CD8-positive, alpha-beta memory T cell (primary cell): ENCODE results near the gene MT2A. TPM values are rescaled to one million over a fixed set of nuclear protein-coding genes. Genes with fewer than 3 reads are reported as not detected.

Source experiments
- CTCF ChIA-PET: fragments of 350-600 bp; sonication (Branson Sonifier 250); formaldehyde crosslinking; loops from one replicate; lab custom pipeline; 2021; ENCODE audit warnings: antibody characterized with exemption; lab: Charles Lee
- POLR2A ChIA-PET: fragments of 350-600 bp; sonication (Branson Sonifier 250); formaldehyde crosslinking; loops from one replicate; lab custom pipeline; 2021; ENCODE audit warnings: antibody characterized with exemption; lab: Charles Lee
- DNase-seq, 5 donors: peaks; one replicate each; pipeline versions ENCODE4 v3.0.0 to v3.0.0-alpha.2; 2020 to 2022; ENCODE audit warnings: mixed read lengths in 1 of 5
- H3K27ac ChIP-seq: one replicate; pipeline ENCODE4 v1.7.0; 2013; ENCODE audit warnings: low read depth, mild to moderate bottlenecking, low read length, moderate library complexity
- H3K27me3 ChIP-seq: 2 replicates; pipeline ENCODE4 v1.7.0; 2013; ENCODE audit warnings: low read length, mild to moderate bottlenecking; ENCODE audit not compliant: insufficient read depth, poor library complexity, severe bottlenecking
- H3K36me3 ChIP-seq: 2 replicates; pipeline ENCODE4 v1.7.0; 2013; ENCODE audit warnings: mild to moderate bottlenecking, low read length, moderate library complexity; ENCODE audit not compliant: insufficient read depth
- H3K4me1 ChIP-seq: 2 replicates; pipeline ENCODE4 v1.7.0; 2013; ENCODE audit warnings: mild to moderate bottlenecking, low read length, moderate library complexity; ENCODE audit not compliant: insufficient read depth
- H3K4me3 ChIP-seq: 2 replicates; pipeline ENCODE4 v1.7.0; 2013; ENCODE audit warnings: mild to moderate bottlenecking, low read length
- H3K9me3 ChIP-seq: 2 replicates; pipeline ENCODE4 v1.7.0; 2013; ENCODE audit warnings: mild to moderate bottlenecking, low read length
- H3K27ac Mint-ChIP-seq, 8 donors: one replicate each; pipeline ENCODE4 v1.8.0; 2020 to 2021; ENCODE audit warnings: mixed read lengths in 8 of 8, mild to moderate bottlenecking in 6 of 8, inconsistent platforms in 3 of 8, moderate library complexity in 3 of 8
- H3K27me3 Mint-ChIP-seq, 2 donors: one replicate each; pipeline ENCODE4 v1.8.0; 2020 to 2021; ENCODE audit warnings: mixed read lengths in 2 of 2, mild to moderate bottlenecking in 1 of 2, moderate library complexity in 1 of 2
- H3K36me3 Mint-ChIP-seq, 3 donors: one replicate each; pipeline ENCODE4 v1.8.0; 2020 to 2021; ENCODE audit warnings: mixed read lengths in 3 of 3, inconsistent platforms in 1 of 3, mild to moderate bottlenecking in 1 of 3
- H3K4me1 Mint-ChIP-seq, 3 donors: one replicate each; pipeline ENCODE4 v1.8.0; 2020 to 2021; ENCODE audit warnings: mixed read lengths in 3 of 3, inconsistent platforms in 1 of 3, mild to moderate bottlenecking in 1 of 3
- H3K4me3 Mint-ChIP-seq, 7 donors: one replicate each; pipeline ENCODE4 v1.8.0; 2020 to 2021; ENCODE audit warnings: mixed read lengths in 7 of 7, mild to moderate bottlenecking in 6 of 7, moderate library complexity in 4 of 7, inconsistent platforms in 2 of 7
- H3K9me3 Mint-ChIP-seq, 5 donors: one replicate each; pipeline ENCODE4 v1.8.0; 2020 to 2022; ENCODE audit warnings: mixed read lengths in 5 of 5, mild to moderate bottlenecking in 3 of 5, moderate library complexity in 2 of 5, inconsistent platforms in 1 of 5
- polyA plus RNA-seq: library from polyadenylated mRNA; unstranded; fragments of 300-500 nt; fragmentation: Illumina TruSeq; gene quantifications from one replicate; pipeline ENCODE4 v1.2.3, GENCODE V29; 2021
- total RNA-seq, 2 experiments: library from RNA; stranded (reverse); gene quantifications; one replicate each; pipeline ENCODE4 v1.2.3, GENCODE V29; 2021

The MT2A gene
- total and polyA plus RNA-seq, 3 experiments from 2014 or later: 285 to 435 (median 349) TPM

- no peak overlapping the region for H3K27ac ChIP-seq
- no peaks in the 10 kb centered on the region for H3K27me3 ChIP-seq
- DNase-seq: no peak
- peaks cover 4% of the 10 kb centered on the region for H3K4me1 ChIP-seq
- Mint-ChIP-seq H3K27ac (no peak overlapping the region), H3K27me3 (peaks cover 6 to 37% of the 10 kb centered on the region in 2 donors), H3K9me3 (no peaks in the 10 kb centered on the region), H3K36me3 (peaks cover 0 to 6% (median 0%) of the 10 kb centered on the region in 3 donors), H3K4me3 (peak overlapping the region in 1 of 7 donors; percentile 32), H3K4me1 (peaks cover 4 to 12% (median 11%) of the 10 kb centered on the region in 3 donors)
- H3K4me3 ChIP-seq: no peak overlapping the region
- ChIA-PET POLR2A (no interaction called here), CTCF (interaction anchor here (1.0 to 2.4 kb wide), 3 partner anchors 8 to 10 kb away, joined by 3 to 8 read pairs (median 4); no protein-coding TSS in a partner anchor)
- H3K36me3 ChIP-seq: no peaks in the 10 kb centered on the region
- no peaks in the 10 kb centered on the region for H3K9me3 ChIP-seq
These were observed 44.8 kb downstream of the MT2A start for GRCh38 chr16:56653218-56653617.

- Histone ChIP-seq H3K4me1 (peaks cover 21% of the 10 kb centered on the region), H3K27me3 (no peaks in the 10 kb centered on the region), H3K36me3 (no peaks in the 10 kb centered on the region), H3K9me3 (no peaks in the 10 kb centered on the region), H3K27ac (peak within 1 kb of the TSS; percentile 51), H3K4me3 (peak within 1 kb of the TSS; percentile 80)
- H3K27me3 Mint-ChIP-seq: peaks cover 1 to 10% of the 10 kb centered on the region in 2 donors
- ChIA-PET POLR2A (interaction anchor here (0.6 to 1.5 kb wide), 4 partner anchors 14 to 25 kb away, joined by 3 to 14 read pairs (median 6); no protein-coding TSS in a partner anchor), CTCF (no interaction called here)
- no peaks in the 10 kb centered on the region for H3K9me3 Mint-ChIP-seq
- H3K4me3 Mint-ChIP-seq: peak within 1 kb of the TSS; percentile 92 to 98 (median 95)
- H3K36me3 Mint-ChIP-seq: peaks cover 0 to 11% (median 0%) of the 10 kb centered on the region in 3 donors
- peaks cover 24 to 48% (median 43%) of the 10 kb centered on the region in 3 donors for H3K4me1 Mint-ChIP-seq
- peak; percentile 55 to 84 (median 68) for DNase-seq
- peak within 1 kb of the TSS; percentile 51 to 99 (median 94) for H3K27ac Mint-ChIP-seq
These were observed 49.4 kb downstream of the MT2A start, which contains the start of gene MT1F for GRCh38 chr16:56657555-56658326. TSS of gene MT1F (plus strand) at chr16:56657959. CDS start at chr16:56658059, 100 bp downstream.

DNA sequence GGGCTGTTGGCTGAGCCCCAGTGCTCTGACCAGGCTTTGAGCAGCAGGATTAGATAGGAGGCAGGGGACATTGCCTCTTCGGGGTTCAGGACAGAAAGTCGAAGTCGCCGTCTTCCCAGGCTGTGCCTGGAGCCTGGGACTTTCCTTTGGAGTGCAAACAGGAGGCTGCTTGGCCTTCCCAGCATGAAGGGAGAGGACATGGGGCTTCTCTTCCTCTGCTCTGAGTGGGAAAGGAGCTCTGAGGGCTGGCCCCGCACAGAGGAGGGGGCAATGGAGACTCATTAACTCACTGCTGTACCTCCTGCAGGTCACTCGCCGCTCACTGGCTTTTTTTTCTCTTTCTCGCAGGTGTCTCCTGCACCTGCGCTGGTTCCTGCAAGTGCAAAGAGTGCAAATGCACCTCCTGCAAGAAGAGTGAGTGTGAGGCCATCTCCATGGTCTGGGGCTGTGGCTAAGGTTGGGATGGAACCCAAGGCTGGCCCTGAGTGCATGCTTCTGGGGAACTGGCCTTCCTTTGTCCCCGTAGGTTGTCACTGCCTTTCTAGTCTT is 50.0 kb downstream of the MT2A start:
- no peak for DNase-seq
- POLR2A ChIA-PET: interaction anchor here (1.5 kb wide), 1 partner anchor 25 kb away, joined by 7 read pairs; no protein-coding TSS in a partner anchor
- H3K4me3 ChIP-seq: peak overlapping the region; percentile 80
- H3K27me3 ChIP-seq: no peaks in the 10 kb centered on the region
- H3K36me3 ChIP-seq: no peaks in the 10 kb centered on the region
- Mint-ChIP-seq H3K27ac (peak overlapping the region; percentile 51 to 99 (median 94)), H3K9me3 (no peaks in the 10 kb centered on the region), H3K4me3 (peak overlapping the region; percentile 92 to 98 (median 95)), H3K4me1 (peaks cover 27 to 51% (median 47%) of the 10 kb centered on the region in 3 donors), H3K36me3 (peaks cover 0 to 12% (median 0%) of the 10 kb centered on the region in 3 donors), H3K27me3 (peaks cover 1 to 3% of the 10 kb centered on the region in 2 donors)
- H3K9me3 ChIP-seq: no peaks in the 10 kb centered on the region
- peaks cover 23% of the 10 kb centered on the region for H3K4me1 ChIP-seq
- CTCF ChIA-PET: no interaction called here
- H3K27ac ChIP-seq: peak overlapping the region; percentile 11

Other genes with a start within 250 kb of the MT2A start
- 10 to 100 TPM; 64.3 to 70.1 TPM for gene AMFR, start 183.0 kb upstream of the MT2A start, total RNA-seq
- gene AMFR, start 183.0 kb upstream of the MT2A start, polyA plus RNA-seq: 39.8 TPM
- 100 to 1,000 TPM; 334 to 359 TPM for gene NUDT21, start 157.3 kb upstream of the MT2A start, total RNA-seq
- gene NUDT21, start 157.3 kb upstream of the MT2A start, polyA plus RNA-seq: 77.2 TPM
- 10 to 100 TPM; 87.9 to 91.9 TPM for gene OGFOD1, start 157.0 kb upstream of the MT2A start, total RNA-seq
- gene OGFOD1, start 157.0 kb upstream of the MT2A start, polyA plus RNA-seq: 114 TPM
- gene BBS2, start 88.6 kb upstream of the MT2A start, total RNA-seq: 10 to 100 TPM; 16.2 to 19.1 TPM
- 37.7 TPM for gene BBS2, start 88.6 kb upstream of the MT2A start, polyA plus RNA-seq
- gene MT4, start 43.5 kb upstream of the MT2A start, total RNA-seq: not detected
- gene MT4, start 43.5 kb upstream of the MT2A start, polyA plus RNA-seq: not detected
- gene MT3, start 19.1 kb upstream of the MT2A start, total RNA-seq: under 1 TPM in 1 of 2 experiments, not detected in 1; 0.94 TPM
- gene MT3, start 19.1 kb upstream of the MT2A start, polyA plus RNA-seq: 0.99 TPM
- 100 to 1,000 TPM; 153 to 163 TPM for gene MT1E, start 17.2 kb downstream of the MT2A start, total RNA-seq
- 40.4 TPM for gene MT1E, start 17.2 kb downstream of the MT2A start, polyA plus RNA-seq
- gene MT1M, start 24.1 kb downstream of the MT2A start, total RNA-seq: not detected
- not detected for gene MT1M, start 24.1 kb downstream of the MT2A start, polyA plus RNA-seq
- gene MT1A, start 30.1 kb downstream of the MT2A start, total RNA-seq: under 1 TPM in 1 of 2 experiments, not detected in 1; 0.71 TPM
- not detected for gene MT1A, start 30.1 kb downstream of the MT2A start, polyA plus RNA-seq
- not detected for gene MT1B, start 43.3 kb downstream of the MT2A start, total RNA-seq
- not detected for gene MT1B, start 43.3 kb downstream of the MT2A start, polyA plus RNA-seq
- gene MT1F, start 49.4 kb downstream of the MT2A start, total RNA-seq: 10 to 100 TPM; 17.9 to 18.6 TPM
- gene MT1F, start 49.4 kb downstream of the MT2A start, polyA plus RNA-seq: 60.7 TPM
- 10 to 100 TPM; 41.0 to 46.8 TPM for gene MT1G, start 59.5 kb downstream of the MT2A start, total RNA-seq
- gene MT1G, start 59.5 kb downstream of the MT2A start, polyA plus RNA-seq: not detected
- 1 to 10 TPM; 4.8 to 5.5 TPM for gene MT1H, start 61.2 kb downstream of the MT2A start, total RNA-seq
- not detected for gene MT1H, start 61.2 kb downstream of the MT2A start, polyA plus RNA-seq
- gene MT1X, start 73.9 kb downstream of the MT2A start, total RNA-seq: 10 to 100 TPM; 85.4 to 93.8 TPM
- gene MT1X, start 73.9 kb downstream of the MT2A start, polyA plus RNA-seq: 181 TPM
- 100 to 1,000 TPM; 153 to 155 TPM for gene NUP93, start 121.5 kb downstream of the MT2A start, total RNA-seq
- gene NUP93, start 121.5 kb downstream of the MT2A start, polyA plus RNA-seq: 93.8 TPM